ENCODE results near the gene TPR.
A peak's percentile ranks its signal among the peaks of the same experiment; 100 is the strongest.
"Not testable (repeated sequence)": the region's sequence is repeated elsewhere in the genome, so short reads cannot be mapped to it uniquely, and the experiment has no call there.

The TPR gene

DNA sequence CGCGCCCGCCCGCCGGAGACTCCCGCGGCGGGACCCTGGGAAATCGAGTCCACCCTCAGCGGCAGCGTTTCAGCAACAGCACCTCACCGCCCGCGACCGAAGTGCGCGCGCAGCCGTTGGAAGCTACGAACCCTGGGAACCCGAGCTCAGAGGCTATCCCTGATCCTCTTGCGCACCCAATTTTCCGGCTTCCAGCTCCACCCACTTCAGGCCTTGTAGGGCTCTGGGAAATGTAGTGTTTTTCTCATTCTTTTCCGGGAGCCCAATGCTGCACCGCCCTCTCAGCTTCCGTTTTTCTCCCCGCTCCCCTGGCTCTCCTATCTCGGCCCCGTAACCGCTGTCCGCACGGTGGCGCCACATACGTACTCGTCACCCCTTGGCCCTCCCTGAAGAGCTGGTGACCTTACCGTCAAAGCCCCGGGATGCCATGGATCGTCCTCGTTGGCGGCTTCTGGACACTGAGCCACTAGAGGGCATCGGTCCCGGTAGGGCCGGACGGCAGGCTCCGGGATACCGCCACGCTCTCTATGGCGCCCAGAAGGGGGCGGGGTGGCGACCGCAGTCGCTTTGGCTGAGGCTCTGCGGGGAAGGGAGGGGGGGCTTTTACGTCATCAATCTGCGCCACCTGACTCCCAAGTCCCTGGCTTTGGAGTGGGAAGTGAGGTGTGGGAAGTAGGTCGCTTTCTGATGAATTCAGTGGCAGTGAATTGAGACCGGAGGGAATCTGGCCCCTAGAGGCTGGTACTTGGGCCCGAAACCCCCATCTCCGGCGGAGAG lies at the start of gene TPR, which contains the start of gene ODR4:
TSS of gene TPR (minus strand) at position 102 of the 777 bp plus-strand sequence. CDS start 225 bp downstream, outside the sequence.
TSS of gene ODR4 (plus strand) at position 687 of the 777 bp plus-strand sequence. CDS start 3,948 bp downstream, outside the sequence.
- peak; percentile 97 for DNase-seq

DNA sequence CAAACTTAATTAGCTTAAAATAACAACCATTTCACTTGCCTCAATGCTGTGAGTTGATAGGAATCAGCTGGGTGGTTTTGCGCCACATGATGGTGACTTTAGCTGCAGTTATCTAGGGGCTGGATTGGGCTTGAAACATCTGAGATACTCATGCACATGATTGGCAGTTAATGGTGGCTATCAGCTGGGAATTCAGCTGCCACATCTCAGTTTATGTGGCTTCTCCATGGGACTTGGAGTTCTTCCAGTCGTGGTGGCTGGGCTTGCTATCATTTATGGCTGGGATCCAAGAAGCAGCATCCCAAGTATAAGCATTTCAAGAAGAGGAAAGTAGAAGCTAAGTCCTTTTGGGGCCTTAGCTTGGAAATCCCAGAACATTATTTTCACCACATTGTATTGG lies 49.5 kb upstream of the TPR start:
- no peak for DNase-seq

DNA sequence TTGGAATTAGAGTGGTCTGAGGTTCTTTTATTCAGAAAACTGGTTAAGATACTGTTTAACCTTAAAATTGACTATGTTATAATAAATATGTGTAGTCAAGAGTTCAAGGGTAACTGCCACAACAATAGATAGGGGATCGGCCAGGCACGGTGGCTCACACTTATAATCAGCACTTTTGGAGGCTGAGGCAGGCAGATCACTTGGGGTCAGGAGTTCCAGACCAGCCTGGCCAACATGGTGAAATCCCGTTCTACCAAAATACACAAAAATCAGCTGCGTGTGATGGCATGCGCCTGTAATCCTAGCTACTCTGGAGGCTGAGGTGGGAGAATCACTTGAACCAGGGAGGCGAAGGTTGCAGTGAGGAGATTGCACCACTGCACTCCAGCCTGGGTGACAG lies 46.4 kb upstream of the TPR start:
- DNase-seq, result no peak

DNA sequence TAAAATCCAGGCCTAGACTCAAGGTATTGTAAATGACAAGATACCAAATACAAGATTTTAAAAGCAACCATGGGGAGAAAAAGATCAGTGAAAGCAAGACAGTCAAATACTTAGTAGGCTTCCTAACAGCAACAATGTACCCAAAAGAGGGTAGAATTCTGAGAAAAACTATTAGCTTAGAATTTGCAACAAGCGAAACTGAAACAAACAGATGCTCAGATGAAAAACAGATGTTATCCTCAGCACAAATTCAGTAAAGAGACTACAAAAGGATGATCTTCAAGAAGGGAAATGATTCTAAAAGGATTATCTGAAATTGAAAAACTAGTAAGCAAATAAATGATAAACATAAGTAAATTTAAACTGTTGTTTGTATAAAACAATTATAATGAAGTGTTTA lies 45.9 kb upstream of the TPR start:
- no peak for DNase-seq

DNA sequence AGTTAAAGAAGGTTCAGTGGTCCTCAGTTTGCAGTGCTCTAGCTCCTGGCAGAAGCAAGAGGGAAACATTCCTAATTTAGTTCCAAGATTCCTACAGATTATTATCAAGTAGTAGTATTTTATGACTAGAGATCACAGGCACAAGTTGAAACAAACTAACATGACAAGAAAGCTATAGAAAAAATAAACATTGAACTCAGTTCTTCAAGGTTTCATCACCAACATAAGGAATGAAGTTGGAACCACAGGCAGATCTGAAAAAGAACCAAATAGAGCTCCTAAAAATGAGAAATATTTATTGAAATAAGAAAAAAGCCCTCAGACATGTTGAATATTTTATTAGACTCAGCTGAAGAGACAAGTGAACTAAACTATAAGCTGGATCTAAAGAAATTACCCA lies 45.3 kb upstream of the TPR start:
- DNase-seq, result no peak

DNA sequence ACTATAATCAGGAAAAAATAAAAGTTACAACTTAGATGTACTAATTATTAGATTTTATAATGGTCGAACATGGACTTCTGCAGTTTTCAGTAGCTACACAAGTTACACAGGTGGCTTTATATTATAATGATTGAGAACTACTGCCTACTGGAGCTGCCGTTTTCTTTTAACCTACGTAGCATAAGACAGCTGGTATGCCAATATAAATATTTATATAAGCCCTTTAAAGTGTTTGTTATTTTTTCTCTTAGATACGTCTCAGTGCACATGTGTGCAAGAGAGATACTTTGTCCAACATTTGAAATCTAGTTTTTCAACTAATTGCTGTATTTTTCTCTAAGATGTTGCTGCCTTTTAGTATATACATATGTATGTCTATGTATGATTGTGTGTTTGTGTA lies 43.5 kb upstream of the TPR start:
- no peak for DNase-seq

DNA sequence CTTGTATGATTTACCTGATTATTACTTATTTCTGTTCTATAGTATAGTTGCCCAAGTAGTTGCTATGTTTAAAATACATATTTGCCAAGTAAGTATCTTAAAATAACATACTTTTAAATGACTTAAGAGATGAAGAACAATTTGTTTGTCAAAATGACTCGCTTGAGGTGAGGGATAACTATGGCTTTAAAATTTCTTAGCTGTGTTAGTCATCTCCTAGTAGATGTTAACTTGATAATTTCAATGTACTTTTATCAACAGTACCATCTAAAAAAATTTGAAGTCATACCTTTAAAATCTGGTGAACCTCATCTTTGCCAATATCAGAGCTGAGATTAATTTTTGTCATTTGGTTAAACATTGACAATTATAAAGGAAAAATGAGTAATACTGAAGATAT lies 38.3 kb upstream of the TPR start:
- no peak for DNase-seq

DNA sequence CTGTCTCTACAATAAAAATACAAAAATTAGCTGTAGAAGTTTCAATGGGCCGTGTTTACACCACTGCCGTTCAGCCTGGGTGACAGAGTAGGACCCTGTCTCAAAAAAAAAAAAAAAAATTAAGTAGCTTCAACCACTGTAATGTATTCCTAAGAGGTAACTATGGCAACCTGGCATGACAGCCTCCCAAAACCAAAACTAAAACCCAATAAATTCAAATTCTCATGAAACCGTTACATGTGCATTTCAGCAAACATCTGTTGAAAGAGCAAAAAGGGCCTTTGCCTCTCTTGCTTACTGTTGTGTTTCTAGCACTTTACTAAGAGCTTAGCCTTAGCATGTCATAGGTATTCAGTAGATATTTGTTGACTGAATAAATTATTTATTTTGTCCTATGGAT lies 34.0 kb upstream of the TPR start:
- DNase-seq, result no peak

DNA sequence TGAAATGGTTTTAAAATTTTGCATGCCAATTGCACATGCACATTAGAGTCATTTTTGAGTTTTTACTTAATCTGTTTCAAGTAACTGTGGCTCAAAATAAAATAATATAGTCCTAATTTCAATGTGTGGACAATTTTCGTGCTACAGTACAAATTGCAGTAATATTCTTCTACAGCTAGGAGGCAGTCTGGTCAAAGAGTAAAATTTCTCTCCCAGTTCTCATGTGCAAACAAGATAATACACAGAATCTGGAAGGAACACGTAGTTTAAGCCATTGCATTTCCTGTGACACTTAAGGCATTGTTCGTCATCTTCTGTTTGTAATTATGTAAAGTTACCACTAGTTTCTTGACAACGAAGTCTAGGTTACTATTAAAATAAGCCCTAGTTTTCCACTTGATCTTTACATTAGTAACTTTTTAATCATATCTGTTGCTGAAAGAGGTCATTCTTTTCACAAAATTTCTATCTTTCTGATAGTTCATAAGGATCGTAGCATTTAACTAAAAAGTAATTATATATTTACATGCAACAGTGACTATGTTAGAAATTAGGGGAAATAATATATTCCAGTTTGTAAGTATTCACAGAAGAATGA lies 29.5 kb upstream of the TPR start:
- peak; percentile 17 for DNase-seq

DNA sequence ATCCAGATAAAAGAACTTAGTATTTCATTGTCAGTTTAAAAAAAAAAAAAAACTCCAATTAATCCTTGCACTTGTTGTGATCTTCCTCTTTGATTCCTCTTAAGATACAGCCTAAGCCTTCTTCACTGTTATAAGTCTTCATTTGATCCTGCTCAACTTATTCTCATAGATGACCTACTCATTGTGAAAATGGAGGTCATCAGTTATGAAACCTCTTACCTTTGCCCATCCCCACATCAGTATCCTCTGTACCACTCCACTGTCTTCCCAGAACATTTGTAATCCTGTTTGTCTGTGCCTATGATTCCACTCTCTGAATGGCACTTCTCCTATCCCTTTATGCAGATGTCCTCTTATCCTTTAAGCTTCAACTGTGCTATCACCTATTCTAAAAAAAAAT lies 28.6 kb upstream of the TPR start:
- DNase-seq, result no peak

DNA sequence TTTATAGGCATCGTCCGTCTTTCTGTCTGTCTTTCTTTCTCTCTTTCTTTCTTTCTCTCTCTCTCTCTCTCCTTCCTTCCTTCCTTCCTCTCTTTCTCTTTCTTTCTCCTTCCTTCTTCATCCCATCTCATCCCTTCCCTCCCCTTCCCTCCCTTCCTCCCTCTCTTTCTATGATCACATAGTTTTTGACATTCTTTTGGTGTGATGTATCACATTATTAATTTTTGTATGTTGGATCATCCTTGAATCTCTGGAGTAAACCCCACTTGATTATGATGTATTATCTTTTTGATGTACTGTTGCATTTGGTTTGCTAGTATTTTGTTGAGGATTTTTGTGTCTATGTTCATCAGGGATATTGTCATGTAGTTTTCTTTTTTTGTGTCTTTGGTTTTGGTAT lies 26.4 kb upstream of the TPR start:
- DNase-seq, result not testable (repeated sequence)

DNA sequence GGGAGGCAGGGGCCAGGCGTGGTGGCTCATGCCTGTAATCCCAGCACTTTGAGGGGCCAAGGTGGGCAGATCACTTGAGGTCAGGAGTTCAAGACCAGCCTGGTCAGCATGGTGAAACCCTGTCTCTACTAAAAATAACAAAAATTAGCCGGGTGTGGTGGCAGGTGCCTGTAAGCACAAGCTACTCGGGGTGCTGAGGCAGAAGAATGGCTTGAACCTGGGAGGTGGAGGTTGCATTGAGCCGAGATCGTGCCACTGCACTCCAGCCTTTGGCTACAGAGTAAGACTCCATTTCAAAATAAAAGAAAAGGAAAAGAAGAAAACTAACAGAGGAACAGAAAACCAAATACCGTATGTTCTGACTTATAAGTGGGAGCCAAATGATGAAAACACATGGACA lies 17.7 kb upstream of the TPR start:
- not testable (repeated sequence) for DNase-seq

DNA sequence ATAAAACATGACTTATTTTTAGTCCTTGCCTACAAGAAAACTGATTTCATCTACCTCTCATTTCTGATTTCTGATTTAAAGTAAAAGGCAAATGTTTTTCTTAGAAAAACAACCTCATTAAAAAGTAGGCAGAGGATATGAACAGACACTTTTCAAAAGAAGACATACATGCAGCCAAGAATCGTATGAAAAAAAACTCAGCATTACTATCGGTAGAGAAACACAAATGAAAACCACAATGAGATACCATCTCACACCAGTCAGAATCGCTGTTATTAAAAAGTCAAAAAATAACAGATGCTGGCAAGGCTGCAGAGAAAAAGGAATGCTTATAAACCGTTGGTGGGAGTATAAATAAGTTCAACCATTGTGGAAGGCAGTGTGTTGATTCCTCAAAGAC lies 16.8 kb upstream of the TPR start:
- DNase-seq, result no peak

DNA sequence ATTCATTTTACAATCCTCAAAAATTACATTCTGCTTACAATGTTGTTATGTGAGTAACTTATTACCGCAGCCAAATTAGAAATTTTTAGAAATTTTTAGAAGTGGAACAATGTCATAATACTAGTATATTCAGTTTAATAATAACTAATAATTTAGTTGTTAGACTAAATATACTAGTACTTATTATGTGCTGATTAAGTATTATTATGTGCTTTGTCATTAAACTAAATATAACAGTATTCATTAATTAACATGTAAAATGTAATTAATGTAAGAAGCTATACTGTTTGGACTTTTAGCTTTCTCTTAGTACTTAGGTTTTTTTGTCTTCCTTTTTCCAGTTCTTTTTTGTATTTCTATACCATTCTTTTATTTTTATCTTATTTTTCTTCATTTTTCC lies 15.9 kb upstream of the TPR start:
- no peak for DNase-seq

DNA sequence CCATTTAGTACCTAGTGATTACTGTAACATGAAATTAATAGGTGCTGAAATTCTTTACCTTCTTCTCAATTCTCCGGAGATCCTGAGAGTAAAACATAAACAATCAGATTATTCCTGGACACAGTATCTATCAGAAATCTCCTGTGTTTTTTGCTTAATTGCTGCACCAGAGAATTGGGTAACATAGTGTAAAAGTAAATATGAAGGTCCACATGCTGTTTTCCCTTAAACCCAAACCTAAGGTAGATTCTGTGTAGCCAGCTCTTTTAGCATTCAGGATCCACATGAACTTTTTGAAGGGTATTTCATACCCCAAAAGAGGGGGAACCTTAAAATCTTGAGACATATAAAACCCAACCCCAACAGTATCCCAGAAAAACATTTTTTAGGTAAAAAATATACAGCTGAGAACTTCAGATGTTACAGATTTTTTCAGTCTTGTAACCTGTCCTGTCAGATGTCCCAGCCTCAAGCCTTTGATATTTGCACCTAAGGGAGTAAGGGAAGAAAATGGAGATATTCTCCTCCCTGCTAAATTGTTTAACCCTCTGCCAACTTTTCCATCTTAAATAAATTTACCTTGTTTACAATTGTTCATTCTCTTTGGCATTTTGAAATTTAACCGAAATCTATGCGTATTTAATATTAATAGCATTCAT lies 11.8 kb upstream of the TPR start:
- no peak for DNase-seq

DNA sequence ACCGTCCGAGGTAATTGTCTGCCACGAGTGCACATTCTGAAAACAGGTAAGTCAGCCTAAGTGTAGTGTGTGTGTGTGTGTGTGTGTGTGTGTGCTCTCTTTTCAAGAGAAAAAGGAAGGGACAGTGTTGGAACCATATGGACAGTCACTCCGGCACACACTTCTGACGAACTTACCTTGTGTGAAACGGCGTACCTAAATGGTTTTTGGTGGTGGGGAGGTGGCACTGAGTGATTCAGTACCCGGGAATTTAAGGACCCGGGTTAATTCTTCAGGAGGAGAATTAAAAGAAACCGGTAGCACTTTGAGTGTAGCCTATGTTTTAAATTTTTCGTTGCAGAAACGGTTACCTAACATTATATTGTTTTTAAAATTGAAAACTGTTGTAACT lies 871 bp upstream of the TPR start:
- no peak for DNase-seq

DNA sequence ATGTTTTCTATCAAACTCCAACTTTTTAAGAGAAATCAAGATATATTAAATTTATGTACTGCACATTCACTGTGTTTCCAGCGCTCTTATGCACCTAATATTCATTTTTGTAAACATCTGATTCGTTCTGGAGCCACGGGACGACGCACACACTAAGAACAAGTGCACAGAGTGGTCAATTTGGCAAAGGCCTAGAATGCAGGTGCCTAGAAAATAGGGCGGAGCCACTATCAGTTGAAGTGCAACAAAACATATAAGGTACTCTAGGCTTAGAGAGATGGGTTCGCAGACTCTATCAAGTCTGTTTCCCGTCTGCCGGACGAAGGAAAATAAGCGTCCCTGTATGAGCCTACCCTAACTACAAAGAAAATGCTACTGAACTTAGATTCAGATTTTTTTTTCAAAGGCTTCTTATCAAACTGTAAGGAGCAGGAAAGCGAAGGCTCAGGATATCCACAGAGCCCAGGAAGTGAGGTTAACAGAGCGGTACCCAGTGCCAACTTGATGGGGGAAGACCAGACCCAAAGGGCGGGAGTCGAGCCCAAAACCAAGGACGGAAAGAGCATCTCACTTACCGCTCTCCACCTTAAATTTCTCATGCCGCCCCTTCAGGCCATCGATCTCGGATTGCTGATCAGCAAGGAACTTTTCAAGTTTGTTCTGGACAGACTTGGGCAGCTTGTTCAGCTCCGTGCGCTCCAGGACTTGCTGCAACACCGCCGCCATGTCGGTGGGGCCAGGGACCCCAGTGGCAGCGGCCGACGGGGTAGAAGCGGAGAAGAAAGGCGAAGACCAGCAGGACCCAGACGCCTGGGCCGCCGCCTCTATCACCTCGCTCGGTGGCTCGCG lies 526 bp downstream of the TPR start:
- peak; percentile 14 for DNase-seq

DNA sequence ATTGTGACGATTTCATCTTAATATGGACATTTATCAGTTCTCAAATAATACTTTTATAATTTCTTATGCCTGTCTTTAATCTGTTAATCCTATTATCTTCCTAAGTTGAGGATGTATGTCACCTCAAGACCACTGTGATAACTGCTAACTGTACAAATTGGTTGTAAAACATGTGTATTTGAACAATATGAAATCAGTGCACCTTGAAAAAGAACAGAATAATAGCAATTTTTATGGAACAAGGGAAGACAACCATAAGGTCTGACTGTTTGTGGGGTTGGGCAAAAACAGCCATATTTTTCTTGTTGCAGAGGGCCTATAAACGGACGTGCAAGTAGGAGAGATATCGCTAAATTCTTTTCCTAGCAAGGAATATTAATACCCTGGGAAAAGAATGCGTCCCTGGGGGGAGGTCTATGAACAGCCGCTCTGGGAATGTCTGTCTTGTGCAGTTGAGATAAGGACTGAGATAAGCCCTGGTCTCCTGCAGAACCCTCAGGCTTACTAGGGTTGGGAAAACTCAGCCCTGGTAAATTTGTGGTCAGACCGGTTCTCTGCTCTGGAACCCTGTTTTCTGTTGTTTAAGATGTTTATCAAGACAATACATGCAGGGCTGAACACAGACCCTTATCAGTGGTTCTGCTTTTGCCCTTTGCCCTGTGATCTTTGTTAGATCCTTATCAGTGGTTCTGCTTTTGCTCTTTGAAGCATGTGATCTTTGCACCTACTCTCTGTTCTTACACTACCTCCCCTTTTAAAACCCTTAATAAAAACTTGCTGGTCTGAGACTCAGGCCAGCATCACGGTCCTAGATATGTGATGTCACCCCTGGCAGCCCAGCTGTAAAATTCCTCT lies 27.0 kb downstream of the TPR start:
- not testable (repeated sequence) for DNase-seq

DNA sequence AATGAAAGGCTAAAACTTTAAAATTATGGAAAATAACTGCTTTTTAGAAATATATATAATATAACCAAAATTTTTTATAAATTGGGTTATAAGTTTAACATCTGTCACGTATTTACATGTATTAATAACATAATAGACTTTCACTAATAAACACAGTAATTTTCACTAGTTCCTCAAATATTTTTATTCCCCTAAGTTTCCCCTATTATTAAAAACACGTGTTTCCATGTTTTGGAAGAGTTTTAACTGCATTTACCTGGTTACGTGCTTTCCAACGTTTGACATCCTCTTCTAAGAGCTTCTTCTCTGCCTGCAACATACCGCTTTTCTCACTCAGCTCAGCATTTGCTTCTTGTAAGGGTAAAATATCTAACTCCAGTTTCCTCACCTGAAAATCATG lies 34.3 kb downstream of the TPR start:
- no peak for DNase-seq

DNA sequence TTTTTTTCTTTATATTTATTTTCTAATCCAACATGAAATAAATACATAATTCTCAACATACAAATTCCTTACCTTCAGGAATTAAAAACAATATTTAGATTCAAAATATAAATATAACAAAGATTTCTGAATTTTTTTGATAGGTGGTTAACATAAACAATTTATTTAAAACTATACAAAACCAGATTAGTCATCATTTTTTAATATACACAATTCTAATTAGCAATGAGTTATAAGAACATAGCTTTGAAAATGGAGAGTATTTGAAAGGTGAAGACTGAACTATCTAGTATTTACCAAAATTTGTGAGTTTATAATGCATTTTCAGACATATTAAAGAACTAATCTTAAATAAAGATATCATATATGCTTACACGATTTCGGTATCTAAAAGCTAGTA lies 37.5 kb downstream of the TPR start:
- DNase-seq, result no peak

DNA sequence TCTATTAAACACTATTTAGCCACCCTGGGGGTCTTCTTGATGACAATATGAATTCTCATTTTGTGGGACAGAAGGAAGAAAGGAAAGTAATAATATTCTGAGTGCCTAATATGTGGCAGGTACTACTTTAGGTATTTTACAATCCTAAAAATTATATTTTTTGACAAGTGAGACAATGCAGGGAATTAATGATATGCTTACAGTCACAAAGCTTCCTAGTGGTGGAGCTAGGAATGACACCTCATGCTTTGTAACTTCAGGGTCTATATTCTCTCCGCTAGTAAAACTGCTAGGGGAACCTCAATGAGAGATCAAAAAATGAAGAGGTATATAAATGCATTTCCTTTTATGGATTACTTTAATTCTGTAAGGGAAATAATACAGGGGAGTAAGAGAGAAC lies 44.3 kb downstream of the TPR start:
- no peak for DNase-seq

DNA sequence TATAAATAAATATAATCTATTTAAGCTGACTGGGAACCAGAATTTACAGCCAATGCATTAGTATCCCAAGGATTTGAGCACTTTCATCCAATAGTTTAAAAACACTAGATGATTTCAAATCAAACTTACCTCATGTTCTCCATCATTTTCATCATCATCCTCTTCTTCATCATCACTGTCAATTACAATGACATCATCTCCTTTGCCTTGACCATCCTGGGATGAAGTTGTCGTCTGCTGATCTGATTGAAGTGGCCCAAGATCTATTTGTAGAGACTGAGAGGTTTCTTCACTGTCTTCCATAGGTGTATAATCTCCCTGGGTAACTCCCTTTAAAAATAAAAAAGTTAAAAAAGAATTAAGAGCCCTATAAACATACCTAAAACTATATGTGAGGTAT lies 47.7 kb downstream of the TPR start:
- DNase-seq, result no peak
